NOMO-1 treated with dmso at 0.1 percent for 144 hours (cell line): ENCODE results near the gene MITF.

Experiments
- DNase-seq: peaks from one replicate; lab custom pipeline; 2025; ENCODE audit not compliant: unreplicated experiment; lab: John Stamatoyannopoulos, UW

MITF gene

GRCh38 chr3:69944931-69945493, 205.7 kb downstream of the MITF start:
- DNase-seq, result no peak

- DNase-seq, result peak; percentile 12
Observed at GRCh38 chr3:69948246-69948862, 209.1 kb downstream of the MITF start.

GRCh38 chr3:69951616-69952015, 212.4 kb downstream of the MITF start:
- no peak for DNase-seq

GRCh38 chr3:69959581-69959980, 220.3 kb downstream of the MITF start:
- no peak for DNase-seq

- DNase-seq, result no peak
Observed at GRCh38 chr3:69961706-69962439, 222.6 kb downstream of the MITF start.

GRCh38 chr3:69963643-69964042, 224.4 kb downstream of the MITF start:
- DNase-seq, result no peak

GRCh38 chr3:69967156-69967555, 227.9 kb downstream of the MITF start:
- DNase-seq, result no peak

GRCh38 chr3:69970827-69971226, 231.6 kb downstream of the MITF start:
- DNase-seq, result no peak

GRCh38 chr3:69972672-69973071, 233.4 kb downstream of the MITF start:
- DNase-seq, result no peak

GRCh38 chr3:69976021-69976420, 236.8 kb downstream of the MITF start:
- no peak for DNase-seq

- no peak for DNase-seq
Observed at GRCh38 chr3:69983546-69984265, 244.4 kb downstream of the MITF start.

GRCh38 chr3:69985266-69985665, 246.0 kb downstream of the MITF start:
- no peak for DNase-seq

GRCh38 chr3:69986419-69986818, 247.2 kb downstream of the MITF start:
- no peak for DNase-seq

- no peak for DNase-seq
Observed at GRCh38 chr3:69987833-69988232, 248.6 kb downstream of the MITF start.

- no peak for DNase-seq
Observed at GRCh38 chr3:69993757-69994156, 254.5 kb downstream of the MITF start.

GRCh38 chr3:69994919-69995318, 255.7 kb downstream of the MITF start:
- peak; percentile 34 for DNase-seq

- no peak for DNase-seq
Observed at GRCh38 chr3:69997631-69998307, 258.5 kb downstream of the MITF start.

- DNase-seq, result no peak
Observed at GRCh38 chr3:69998759-69999139, 259.5 kb downstream of the MITF start.

GRCh38 chr3:69999140-70000027, 260.1 kb downstream of the MITF start, which contains the start of gene SAMMSON:
Gene SAMMSON, plus strand, starts transcription at chr3:69999733.
- DNase-seq, result peak; percentile 93

GRCh38 chr3:70000028-70000410, 260.8 kb downstream of the MITF start:
- no peak for DNase-seq
